ENCODE data around the gene NT5DC3. TPM values are rescaled to one million over a fixed set of nuclear protein-coding genes. Genes with fewer than 3 reads are reported as not detected.

Gene NT5DC3
- total and polyA plus RNA-seq, 2 of the 13 experiments (the other 11 are each of a cell fraction or from before 2014, with no cell fraction given): 3.2 to 6.6 TPM

GRCh38 chr12:103783744-103784664, 57.0 kb downstream of the NT5DC3 start:
- peaks cover 19 to 46% of the 10 kb centered on the region in 2 experiments for H3K36me3 ChIP-seq (replicated peaks in 1 of 2; ENCODE audit: control insufficient read depth in 1 of 2, insufficient read depth in 2 of 2, low read length in 2 of 2)
- no peak overlapping the region for H3K27ac ChIP-seq (ENCODE audit: extremely low read length, insufficient read depth, low read length)
- no peaks in the 10 kb centered on the region for H3K9me3 ChIP-seq (ENCODE audit: low read length)
- no peak overlapping the region for H2AFZ ChIP-seq (ENCODE audit: low read length)
- no peak for TF ChIP-seq MED1 (CRISPR knock-in tag; IDR thresholded peaks at IDR 0.05)
- BruUV-seq (replicated peaks): no TSS peak
- POLR2A ChIA-PET: no interaction called here
- DNase-seq (ENCODE audit: low spot score): no peak
- H3K27me3 ChIP-seq (ENCODE audit: control insufficient read depth in 1 of 2, insufficient read depth in 2 of 2, low read length in 2 of 2): no peaks in the 10 kb centered on the region
- intact Hi-C loops (cut with micrococcal nuclease; ENCODE audit: unreplicated experiment) (no loop called here), in situ Hi-C loops (cut with HindIII; ENCODE audit: extremely low pct_ligation_motif_present, low pct_unique_long_range_greater_than_20kb) (no loop called here)
- no peak overlapping the region for H3K4me3 ChIP-seq (replicated peaks in 1 of 3; ENCODE audit: insufficient read depth in 1 of 3, low read depth in 2 of 3, low read length in 3 of 3)
- no peak overlapping the region for H3K9ac ChIP-seq (ENCODE audit: insufficient read depth, low read depth, low read length)
- CTCF ChIA-PET (ENCODE audit: low intra/inter-chr PET ratio, low total read pairs): no interaction called here
- FAIRE-seq: no peak
- WGBS (ENCODE audit: low lambda C conversion rate): 98% methylated on average over 5 of the region's 5 CpGs
- no peak for ATAC-seq
- no peaks in the 10 kb centered on the region for H3K79me2 ChIP-seq (ENCODE audit: insufficient read depth, low read length)
- no peak overlapping the region for H3K4me2 ChIP-seq (ENCODE audit: low read depth, low read length)
- H4K20me1 ChIP-seq (ENCODE audit: insufficient read depth, low read length): no peaks in the 10 kb centered on the region
- peaks cover 17% of the 10 kb centered on the region for H3K4me1 ChIP-seq (ENCODE audit: insufficient read depth, low read length)

GRCh38 chr12:103782399-103782798, 58.6 kb downstream of the NT5DC3 start:
- peaks cover 17% of the 10 kb centered on the region for H3K4me1 ChIP-seq (ENCODE audit: insufficient read depth, low read length)
- FAIRE-seq (no peak), DNase-seq (ENCODE audit: low spot score) (no peak), ATAC-seq (no peak)
- ChIA-PET CTCF (ENCODE audit: low intra/inter-chr PET ratio, low total read pairs) (no interaction called here), POLR2A (no interaction called here)
- no peak overlapping the region for H3K4me3 ChIP-seq (replicated peaks in 1 of 3; ENCODE audit: insufficient read depth in 1 of 3, low read depth in 2 of 3, low read length in 3 of 3)
- H3K27ac ChIP-seq (ENCODE audit: extremely low read length, insufficient read depth, low read length): no peak overlapping the region
- H3K4me2 ChIP-seq (ENCODE audit: low read depth, low read length): no peak overlapping the region
- peaks cover 21 to 57% of the 10 kb centered on the region in 2 experiments for H3K36me3 ChIP-seq (replicated peaks in 1 of 2; ENCODE audit: control insufficient read depth in 1 of 2, insufficient read depth in 2 of 2, low read length in 2 of 2)
- H2AFZ ChIP-seq (ENCODE audit: low read length): no peak overlapping the region
- BruUV-seq (replicated peaks): no TSS peak
- intact Hi-C loops (cut with micrococcal nuclease; ENCODE audit: unreplicated experiment) (no loop called here), in situ Hi-C loops (cut with HindIII; ENCODE audit: extremely low pct_ligation_motif_present, low pct_unique_long_range_greater_than_20kb) (no loop called here)
- H4K20me1 ChIP-seq (ENCODE audit: insufficient read depth, low read length): no peaks in the 10 kb centered on the region
- WGBS (ENCODE audit: low lambda C conversion rate): 96% methylated on average over 3 of the region's 3 CpGs
- no peak for TF ChIP-seq ZNF354B (CRISPR knock-in tag; IDR thresholded peaks at IDR 0.05)
- TF ChIP-seq NRL (CRISPR knock-in tag; IDR thresholded peaks at IDR 0.05; ENCODE audit: borderline replicate concordance): no peak
- no peak for TF ChIP-seq ZNF256 (CRISPR knock-in tag; conservative IDR thresholded peaks at IDR 0.05)
- no peak for TF ChIP-seq TARDBP (CRISPR knock-in tag; IDR thresholded peaks at IDR 0.05)
- TF ChIP-seq ZNF430 (CRISPR knock-in tag; IDR thresholded peaks at IDR 0.05): no peak
- TF ChIP-seq SOX6 (IDR thresholded peaks at IDR 0.05): no peak
- TF ChIP-seq SOX6 (CRISPR knock-in tag; IDR thresholded peaks at IDR 0.05): no peak
- no peak for TF ChIP-seq NAIF1 (CRISPR knock-in tag; IDR thresholded peaks at IDR 0.05; ENCODE audit: borderline replicate concordance)
- TF ChIP-seq DZIP1 (CRISPR knock-in tag; IDR thresholded peaks at IDR 0.05): no peak
- no peak for TF ChIP-seq CBX2 (IDR thresholded peaks at IDR 0.05; ENCODE audit: low read depth, low read length)
- no peak for TF ChIP-seq CBX2 (CRISPR knock-in tag; IDR thresholded peaks at IDR 0.05; ENCODE audit: low read depth)
- no peak for TF ChIP-seq ZNF552 (CRISPR knock-in tag; IDR thresholded peaks at IDR 0.05; ENCODE audit: borderline replicate concordance)
- no peaks in the 10 kb centered on the region for H3K27me3 ChIP-seq (ENCODE audit: control insufficient read depth in 1 of 2, insufficient read depth in 2 of 2, low read length in 2 of 2)
- H3K79me2 ChIP-seq (ENCODE audit: insufficient read depth, low read length): no peaks in the 10 kb centered on the region
- H3K9ac ChIP-seq (ENCODE audit: insufficient read depth, low read depth, low read length): no peak overlapping the region
- H3K9me3 ChIP-seq (ENCODE audit: low read length): no peaks in the 10 kb centered on the region

Data from HepG2 (cell line).